Esophagus muscularis mucosa (tissue), 3 donors: ENCODE data around the gene NHSL1.

Source experiments
- CTCF ChIP-seq, 3 experiments: fragments of 200-600 bp in 2 of 3; fragments of 450-650 bp in 1 of 3; sonication (generic) in 2 of 3; IDR thresholded peaks; one replicate each; pipeline ENCODE4 v1.5.1; 2017 to 2019; ENCODE audit warnings: antibody characterized with exemption in 3 of 3, mild to moderate bottlenecking in 2 of 3, moderate library complexity in 1 of 3
- POLR2A ChIP-seq: fragments of 450-650 bp; IDR thresholded peaks from one replicate; pipeline ENCODE4 v1.6.1; 2017; ENCODE audit warnings: antibody characterized with exemption, moderate library complexity, mild to moderate bottlenecking, low read depth

GRCh38 chr6:138393871-138394783, 105.2 kb downstream of the NHSL1 start:
- no peak for TF ChIP-seq POLR2A
- no peak for TF ChIP-seq CTCF (IDR thresholded peaks at IDR 0.05)
